Fibroblast of skin of abdomen (primary cell): ENCODE results near the gene ZG16.
"Not testable (repeated sequence)": the region's sequence is repeated elsewhere in the genome, so short reads cannot be mapped to it uniquely, and the experiment has no call there.

Experiments
- DNase-seq: peaks from one replicate; pipeline ENCODE4 v3.0.0-alpha.2; 2013

ZG16 gene

DNA sequence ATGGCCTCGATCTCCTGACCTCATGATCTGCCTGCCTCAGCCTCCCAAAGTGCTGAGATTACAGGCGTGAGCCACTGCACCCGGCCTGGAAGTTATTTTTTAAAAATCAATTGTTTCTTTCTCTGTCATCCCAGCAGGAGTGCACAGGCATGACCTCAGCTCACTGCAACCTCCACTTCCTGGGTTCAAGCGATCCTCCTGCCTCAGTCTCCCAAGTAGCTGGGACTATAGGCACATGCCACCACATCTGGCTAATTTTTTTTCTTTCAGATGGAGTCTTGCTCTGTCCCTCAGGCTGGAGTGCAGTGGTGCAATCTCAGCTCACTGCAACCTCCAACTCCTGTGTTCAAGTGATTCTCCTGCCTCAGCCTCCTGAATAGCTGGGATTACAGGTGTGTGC is 9.1 kb downstream of the ZG16 start:
- not testable (repeated sequence) for DNase-seq

GRCh38 chr16:29789775-29790182 is 11.7 kb downstream of the ZG16 start:
- no peak for DNase-seq

GRCh38 chr16:29790183-29790948 is 12.3 kb downstream of the ZG16 start, which contains the start of gene KIF22:
TSS of gene KIF22 (plus strand) at chr16:29790751. CDS start at chr16:29790760, 9 bp downstream.
- peak; percentile 99 for DNase-seq

DNA sequence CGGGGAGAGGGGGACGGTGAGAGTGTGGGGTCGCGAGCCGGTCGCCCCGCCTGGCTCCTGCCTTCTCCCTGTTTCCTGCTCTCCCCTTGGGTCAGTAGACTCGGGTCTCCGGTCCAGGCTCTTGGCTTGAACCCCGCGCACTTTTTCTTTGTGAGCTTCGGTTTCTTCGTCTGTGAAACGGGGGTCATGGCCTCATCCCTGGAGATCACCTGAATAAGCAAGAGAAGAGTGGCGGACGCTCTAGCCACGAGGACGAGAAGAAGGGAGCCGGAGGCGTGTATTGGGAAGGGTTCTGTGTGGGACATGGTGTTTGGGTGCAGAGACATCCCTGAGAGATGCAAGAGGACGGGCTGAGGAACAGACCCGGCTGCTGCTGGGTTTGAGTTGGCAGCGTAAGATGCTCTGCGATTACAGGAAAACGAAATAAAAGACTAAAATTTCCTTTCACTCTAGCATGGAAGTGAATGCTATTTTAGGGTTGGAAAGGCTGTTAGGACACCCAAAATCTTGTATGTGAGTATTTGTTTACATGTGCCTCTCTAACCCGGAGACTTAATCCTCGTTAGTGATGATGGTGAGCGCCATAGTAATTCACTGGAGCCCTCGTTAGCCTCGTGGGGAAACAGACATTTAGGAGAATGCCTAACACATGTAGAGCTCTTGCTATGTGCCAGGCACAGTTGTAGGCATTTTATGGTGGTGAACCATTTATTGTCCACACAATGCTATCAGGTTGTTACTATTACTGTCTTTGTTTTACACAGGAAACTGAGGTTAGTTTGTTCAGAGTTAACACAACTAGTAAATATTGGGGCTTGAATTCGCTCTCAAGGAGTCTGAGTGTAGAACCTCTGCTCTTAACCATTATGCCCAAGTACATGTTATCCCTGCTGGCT is 13.1 kb downstream of the ZG16 start:
- no peak for DNase-seq

GRCh38 chr16:29791845-29792807 is 14.1 kb downstream of the ZG16 start:
- DNase-seq = no peak

DNA sequence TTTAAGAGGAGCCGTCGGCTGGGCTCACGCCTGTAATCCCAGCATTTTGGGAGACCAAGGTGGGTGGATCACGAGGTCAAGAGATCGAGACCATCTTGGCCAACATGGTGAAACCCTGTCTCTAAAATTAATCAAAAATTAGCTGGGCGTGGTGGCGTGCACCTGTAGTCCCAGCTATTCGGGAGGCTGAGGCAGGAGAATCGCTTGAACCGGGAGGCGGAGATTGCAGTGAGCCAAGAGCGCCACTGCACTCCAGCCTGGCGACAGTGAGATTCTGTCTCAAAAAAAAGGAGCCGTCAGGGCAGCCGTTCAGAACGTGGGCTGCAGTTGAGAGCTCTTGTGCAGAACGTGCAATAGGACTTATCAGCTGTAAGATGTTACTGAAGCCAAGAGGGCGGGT is 15.1 kb downstream of the ZG16 start:
- DNase-seq = not testable (repeated sequence)

- no peak for DNase-seq
Observed at GRCh38 chr16:29794231-29794710, 16.2 kb downstream of the ZG16 start.

- no peak for DNase-seq
Observed at GRCh38 chr16:29802416-29802935, 24.4 kb downstream of the ZG16 start.

DNA sequence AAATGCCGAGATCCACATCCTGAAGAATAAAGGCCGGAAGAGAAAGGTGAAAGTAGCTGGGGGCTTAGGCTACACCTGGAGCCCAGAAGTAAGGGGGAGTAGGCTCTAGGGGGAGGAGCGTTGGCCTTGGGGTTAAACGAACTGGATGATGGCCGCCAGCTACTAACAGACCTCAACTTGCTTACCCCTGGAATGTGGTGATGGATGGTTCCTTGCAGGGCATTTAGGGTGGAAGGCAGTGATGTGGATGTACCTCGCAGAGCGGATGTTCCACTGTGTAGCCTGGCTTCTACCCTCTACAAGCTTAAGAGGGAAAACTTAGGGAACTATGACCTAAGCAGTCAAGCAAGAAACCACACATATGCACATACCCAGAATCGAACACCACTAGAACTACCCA is 26.0 kb downstream of the ZG16 start:
- no peak for DNase-seq

DNA sequence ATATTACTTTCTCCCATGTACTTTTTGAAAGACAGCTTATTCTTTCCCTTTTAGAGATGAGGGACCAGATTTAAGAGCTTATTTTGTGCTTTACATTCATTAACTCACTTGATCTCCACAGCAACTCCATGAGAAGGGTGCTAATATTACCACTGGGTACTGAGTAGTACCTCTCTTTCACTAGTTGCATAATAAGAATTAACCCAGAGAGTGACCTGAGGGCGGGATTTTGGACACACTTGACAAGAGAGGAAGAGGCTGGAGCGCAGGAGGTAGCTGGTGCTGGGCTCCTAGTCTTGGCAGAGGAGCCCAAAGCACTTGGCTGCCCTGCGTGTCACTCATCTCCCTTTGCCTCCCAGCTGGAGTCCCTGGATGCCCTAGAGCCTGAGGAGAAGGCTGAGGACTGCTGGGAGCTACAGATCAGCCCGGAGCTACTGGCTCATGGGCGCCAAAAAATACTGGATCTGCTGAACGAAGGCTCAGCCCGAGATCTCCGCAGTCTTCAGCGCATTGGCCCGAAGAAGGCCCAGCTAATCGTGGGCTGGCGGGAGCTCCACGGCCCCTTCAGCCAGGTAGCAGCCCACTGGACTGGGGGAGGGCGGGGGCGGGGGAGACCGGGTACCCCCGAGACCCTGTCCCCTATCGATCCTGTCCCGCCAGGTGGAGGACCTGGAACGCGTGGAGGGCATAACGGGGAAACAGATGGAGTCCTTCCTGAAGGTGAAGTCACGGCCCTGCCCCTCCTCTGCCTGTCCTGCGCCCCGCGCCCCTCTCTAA is 26.6 kb downstream of the ZG16 start:
- no peak for DNase-seq

DNA sequence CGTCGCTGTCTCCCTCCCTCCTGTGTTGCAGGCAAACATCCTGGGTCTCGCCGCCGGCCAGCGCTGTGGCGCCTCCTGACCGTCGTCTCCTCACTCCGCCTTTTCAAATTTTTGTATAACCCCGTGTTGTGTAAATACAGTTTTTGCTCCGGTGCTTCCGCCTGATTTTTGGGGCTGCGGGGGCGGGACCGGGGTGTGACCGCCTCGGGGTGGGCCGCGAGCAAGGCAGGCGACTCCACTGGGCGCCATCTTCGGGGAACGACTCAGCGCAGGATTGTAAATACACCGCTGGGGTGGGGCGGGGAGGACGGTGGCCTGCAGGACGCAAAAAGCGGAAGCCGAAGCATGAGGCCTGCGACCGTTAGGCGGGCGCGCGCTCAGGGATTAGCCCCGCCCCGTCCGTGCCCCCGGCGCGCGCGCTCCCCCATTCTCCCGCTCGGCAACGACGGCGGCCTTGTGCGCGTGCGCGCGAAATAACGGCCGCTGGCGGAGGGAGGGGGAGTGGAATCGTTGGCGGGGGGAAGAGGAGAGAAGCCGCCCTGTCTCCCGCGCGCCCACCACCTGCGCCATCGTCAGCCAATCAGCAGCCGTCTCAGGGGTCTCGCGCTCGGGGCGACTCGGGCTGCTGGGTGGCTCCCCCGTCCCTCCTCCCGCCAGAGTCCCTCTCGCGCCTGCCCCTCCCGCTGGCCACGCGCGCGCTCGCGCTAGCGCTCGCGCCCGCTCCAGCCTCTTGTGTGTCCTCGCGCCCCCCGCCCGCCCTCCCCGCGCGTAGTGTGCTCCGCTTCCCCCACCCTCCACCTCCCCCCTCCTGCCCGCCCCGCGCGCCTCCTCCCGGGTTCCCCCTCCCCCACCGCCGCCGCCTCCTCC is 27.4 kb downstream of the ZG16 start:
- peak; percentile 97 for DNase-seq

DNA sequence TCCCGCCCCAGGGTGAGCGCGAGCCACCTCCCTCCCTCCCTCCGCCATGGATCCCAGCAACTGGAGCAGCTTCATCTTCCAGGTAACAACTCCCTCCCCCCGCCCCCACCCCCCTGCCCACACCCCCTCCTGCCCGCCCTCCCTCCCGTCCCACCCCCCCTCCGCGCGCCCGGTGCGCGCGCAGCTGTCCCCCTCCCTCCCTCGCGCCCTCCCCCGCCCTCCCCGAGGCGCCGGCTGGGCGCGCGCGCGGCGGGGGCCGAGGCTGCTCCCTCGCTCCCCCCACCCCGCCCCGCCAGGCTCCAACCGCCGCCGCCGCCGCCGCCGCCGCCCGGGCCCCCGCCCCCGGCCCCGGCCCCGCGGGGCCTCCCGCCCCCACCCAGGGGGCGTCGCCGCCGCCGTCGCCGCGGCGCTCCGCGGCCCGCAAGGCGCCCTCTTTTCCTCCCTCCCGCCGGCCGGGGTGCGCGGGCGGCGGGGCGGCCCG is 28.1 kb downstream of the ZG16 start, which contains the start of gene MAZ:
TSS of gene MAZ (plus strand) at position 431 of the 481 bp plus-strand sequence. CDS start 173 bp downstream, outside the sequence.
- no peak for DNase-seq

DNA sequence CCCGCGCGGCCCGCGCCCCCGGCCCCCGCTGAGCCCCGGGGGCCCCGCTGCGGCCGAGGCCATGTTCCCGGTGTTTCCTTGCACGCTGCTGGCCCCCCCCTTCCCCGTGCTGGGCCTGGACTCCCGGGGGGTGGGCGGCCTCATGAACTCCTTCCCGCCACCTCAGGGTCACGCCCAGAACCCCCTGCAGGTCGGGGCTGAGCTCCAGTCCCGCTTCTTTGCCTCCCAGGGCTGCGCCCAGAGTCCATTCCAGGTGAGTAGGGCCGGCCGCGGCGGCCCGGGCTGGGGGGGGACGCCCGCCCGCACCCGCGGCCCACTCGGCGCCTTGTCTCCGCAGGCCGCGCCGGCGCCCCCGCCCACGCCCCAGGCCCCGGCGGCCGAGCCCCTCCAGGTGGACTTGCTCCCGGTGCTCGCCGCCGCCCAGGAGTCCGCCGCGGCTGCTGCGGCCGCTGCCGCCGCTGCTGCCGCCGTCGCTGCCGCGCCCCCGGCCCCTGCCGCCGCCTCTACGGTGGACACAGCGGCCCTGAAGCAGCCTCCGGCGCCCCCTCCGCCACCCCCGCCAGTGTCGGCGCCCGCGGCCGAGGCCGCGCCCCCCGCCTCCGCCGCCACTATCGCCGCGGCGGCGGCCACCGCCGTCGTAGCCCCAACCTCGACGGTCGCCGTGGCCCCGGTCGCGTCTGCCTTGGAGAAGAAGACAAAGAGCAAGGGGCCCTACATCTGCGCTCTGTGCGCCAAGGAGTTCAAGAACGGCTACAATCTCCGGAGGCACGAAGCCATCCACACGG is 28.8 kb downstream of the ZG16 start:
- DNase-seq = peak; percentile 39

GRCh38 chr16:29807426-29808218 is 29.6 kb downstream of the ZG16 start:
- DNase-seq = peak; percentile 92

DNA sequence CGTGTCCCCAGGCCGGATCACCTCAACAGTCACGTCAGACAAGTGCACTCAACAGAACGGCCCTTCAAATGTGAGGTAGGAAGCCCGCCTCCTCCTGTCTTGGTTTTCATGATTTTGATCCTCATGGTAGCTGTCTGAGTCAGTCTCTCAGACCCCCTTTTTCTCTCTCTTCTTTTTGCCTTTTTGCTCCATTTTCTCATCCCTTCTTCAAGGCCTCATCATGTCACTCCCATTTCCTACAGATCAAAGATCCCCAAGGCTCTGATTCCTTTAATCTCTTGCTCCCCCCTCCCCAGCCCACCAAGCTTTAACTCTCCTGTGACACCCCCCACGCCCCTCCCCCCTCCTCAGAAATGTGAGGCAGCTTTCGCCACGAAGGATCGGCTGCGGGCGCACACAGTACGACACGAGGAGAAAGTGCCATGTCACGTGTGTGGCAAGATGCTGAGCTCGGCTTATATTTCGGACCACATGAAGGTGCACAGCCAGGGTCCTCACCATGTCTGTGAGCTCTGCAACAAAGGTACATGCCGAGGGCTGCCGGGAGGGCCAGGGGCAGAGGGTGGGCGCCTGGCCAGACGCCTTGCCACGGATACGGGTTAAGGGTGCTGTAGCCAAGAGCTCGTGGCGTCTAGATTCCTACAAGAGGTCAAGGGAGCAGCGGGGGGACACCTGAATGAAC is 30.3 kb downstream of the ZG16 start:
- DNase-seq = no peak

GRCh38 chr16:29809031-29809747 is 31.1 kb downstream of the ZG16 start:
- DNase-seq = no peak
